Measurements from ENCODE around the gene JAK1.
"Not testable (repeated sequence)": the region's sequence is repeated elsewhere in the genome, so short reads cannot be mapped to it uniquely, and the experiment has no call there.

The JAK1 gene

GRCh38 chr1:64829411-64830029 is 136.8 kb downstream of the JAK1 start:
- DNase-seq, result no peak

GRCh38 chr1:64828829-64829228 is 137.5 kb downstream of the JAK1 start:
- DNase-seq, result no peak

DNA sequence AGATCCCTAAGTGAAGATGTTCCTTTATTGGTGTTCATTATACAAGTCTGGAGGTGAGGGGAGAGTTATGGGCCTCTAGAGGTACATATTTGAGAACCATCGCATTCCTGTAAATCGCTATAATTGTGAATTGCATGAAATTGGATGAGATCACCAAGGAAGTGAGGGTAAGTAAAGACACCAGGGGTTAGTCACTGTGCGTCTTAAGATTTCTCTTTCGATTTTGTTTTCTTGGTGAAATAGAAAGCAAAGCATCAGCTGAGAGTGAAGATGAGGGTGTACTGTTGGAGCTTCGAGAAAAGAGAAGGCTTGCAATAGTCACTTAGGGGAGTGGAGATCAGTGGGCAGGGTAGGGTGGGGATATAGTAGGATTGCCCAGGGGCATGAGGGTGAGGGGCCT is 139.4 kb downstream of the JAK1 start:
- no peak for DNase-seq

GRCh38 chr1:64823691-64824476 is 142.5 kb downstream of the JAK1 start:
- peak; percentile 72 for DNase-seq

DNA sequence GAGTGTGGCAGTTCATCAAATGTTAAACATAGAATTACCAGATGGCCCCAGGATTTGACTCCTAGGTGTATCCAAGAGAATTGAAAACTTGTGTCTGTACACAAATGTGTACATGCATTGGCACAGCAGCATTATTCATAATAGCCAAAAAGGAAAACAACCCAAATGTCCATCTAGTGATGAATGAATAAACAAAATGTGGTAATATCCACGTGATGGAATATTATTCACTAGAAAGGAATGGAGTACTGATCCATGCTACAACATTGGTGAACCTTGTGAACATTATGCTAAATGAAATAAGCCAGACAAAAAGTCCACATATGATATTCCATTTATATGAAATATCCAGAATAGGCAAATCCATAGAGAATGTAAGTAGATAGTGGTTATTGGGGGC is 143.7 kb downstream of the JAK1 start:
- DNase-seq, result no peak

- DNase-seq, result not testable (repeated sequence)
Measured at GRCh38 chr1:64820572-64820971, 145.8 kb downstream of the JAK1 start.

DNA sequence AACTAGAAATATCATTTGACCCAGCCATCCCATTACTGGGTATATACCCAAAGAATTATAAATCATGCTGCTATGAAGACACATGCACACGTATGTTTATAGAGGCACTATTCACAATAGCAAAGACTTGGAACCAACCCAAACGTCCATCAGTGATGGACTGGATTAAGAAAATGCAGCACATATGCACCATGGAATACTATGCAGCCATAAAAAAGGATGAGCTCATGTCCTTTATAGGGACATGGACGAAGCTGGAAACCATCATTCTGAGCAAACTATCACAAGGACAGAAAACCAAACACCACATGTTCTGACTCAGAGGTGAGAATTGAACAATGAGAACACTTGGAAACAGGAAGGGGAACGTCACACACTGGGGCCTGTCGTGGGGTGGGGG is 149.0 kb downstream of the JAK1 start:
- DNase-seq, result not testable (repeated sequence)

GRCh38 chr1:64814427-64814826 is 151.9 kb downstream of the JAK1 start:
- no peak for DNase-seq

- DNase-seq, result no peak
Measured at GRCh38 chr1:64811131-64811530, 155.2 kb downstream of the JAK1 start.

DNA sequence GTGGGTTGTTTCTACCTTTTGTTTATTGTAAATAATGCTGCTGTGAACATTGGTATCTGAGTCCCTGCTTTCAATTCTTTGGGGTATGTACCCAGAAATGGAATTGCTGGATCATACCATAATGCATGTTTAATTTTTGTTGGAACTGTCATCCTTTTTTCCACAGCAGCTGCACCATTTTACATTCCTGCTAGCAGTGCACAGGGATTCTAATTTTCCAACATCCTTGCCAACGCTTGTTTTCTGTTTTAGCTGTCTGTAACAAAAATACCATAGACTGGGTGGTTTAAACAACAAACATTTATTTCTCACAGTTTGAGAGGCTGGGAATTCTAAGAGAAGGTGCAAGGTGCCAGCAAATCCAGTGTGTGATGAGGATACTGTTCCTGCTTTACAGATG is 156.3 kb downstream of the JAK1 start:
- DNase-seq, result no peak

- DNase-seq, result no peak
Measured at GRCh38 chr1:64809309-64809708, 157.0 kb downstream of the JAK1 start.

DNA sequence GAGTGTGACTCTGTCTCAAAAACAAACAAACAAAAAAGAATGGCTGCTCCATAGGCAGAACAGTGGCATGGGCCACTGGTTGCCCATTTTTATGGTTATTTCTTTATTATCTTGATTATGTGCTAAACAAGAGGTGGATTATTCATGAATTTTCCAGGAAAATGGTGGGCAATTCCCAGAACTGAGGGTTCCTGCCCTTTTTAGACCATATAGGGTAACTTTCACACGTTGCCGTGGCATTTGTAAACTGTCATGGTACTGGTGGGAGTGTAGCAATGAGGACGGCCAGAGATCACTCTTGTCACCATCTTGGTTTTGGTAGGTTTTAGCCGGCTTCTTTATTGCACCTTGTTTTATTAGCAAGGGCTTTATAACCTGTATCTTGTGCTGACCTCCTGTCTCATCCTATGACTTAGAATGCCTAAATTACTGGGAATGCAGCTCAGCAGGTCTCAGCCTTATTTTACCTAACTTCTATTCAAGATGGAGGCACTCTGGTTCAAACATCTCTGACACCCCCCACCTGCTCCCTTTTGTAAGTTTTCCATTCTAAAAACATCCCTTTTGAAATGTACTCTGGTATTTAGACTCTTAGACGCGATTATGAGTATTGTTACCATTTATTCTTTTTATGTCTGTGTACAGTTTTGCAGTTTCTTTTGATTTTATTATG is 164.4 kb downstream of the JAK1 start:
- DNase-seq, result no peak

DNA sequence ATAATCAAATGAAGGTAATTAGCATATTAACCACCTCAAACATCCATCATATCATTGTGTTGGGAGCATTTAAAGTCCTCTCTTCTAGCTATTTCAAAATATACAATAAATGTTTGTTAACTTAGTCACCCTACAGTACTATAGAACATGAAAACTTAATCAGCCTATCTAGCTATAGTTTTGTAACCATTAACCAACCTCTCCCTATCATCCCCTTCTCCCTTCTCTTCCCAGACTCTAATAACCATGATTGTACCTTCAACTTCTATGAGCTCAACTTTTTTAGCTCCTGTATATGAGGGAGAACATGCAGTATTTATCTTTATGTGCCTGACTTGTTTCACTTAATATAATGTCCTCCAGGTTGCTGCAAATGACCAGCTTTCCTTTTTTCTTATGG is 167.5 kb downstream of the JAK1 start:
- DNase-seq, result no peak

GRCh38 chr1:64790832-64791487 is 175.4 kb downstream of the JAK1 start:
- DNase-seq, result no peak

Data from NCI-H1105 (cell line).